Measurements from ENCODE around the gene MESD.
A peak's percentile ranks its signal among the peaks of the same experiment; 100 is the strongest.

GRCh38 chr15:81023483-81024264 lies 34.1 kb upstream of the MESD start:
- TF ChIP-seq POU2F2 (IDR thresholded peaks at IDR 0.05; ENCODE audit: low read depth, low read length) (peak; percentile 84), SPI1 (IDR thresholded peaks at IDR 0.05; ENCODE audit: low read depth, low read length) (peak; percentile 68), TAF1 (IDR thresholded peaks at IDR 0.05; ENCODE audit: low read depth, low read length) (peak; percentile 45; the same call in 1 of the 2 replicates), POLR2AphosphoS5 (IDR thresholded peaks at IDR 0.05; ENCODE audit: low read depth, low read length) (0 out of 2 replicates have a peak, but pooled peaks have one; percentile 30), POLR2A (IDR thresholded peaks at IDR 0.05; ENCODE audit: low read depth, low read length) (peak; percentile 42; the same call in 1 of the 2 replicates), PAX5 (IDR thresholded peaks at IDR 0.05; ENCODE audit: insufficient read depth, low read length, severe bottlenecking) (peak; percentile 48)

Data from GM12891 (cell line).